ENCODE measurements around the gene LCN15.
A peak's percentile ranks its signal among the peaks of the same experiment; 100 is the strongest.
"Not testable (repeated sequence)": the region's sequence is repeated elsewhere in the genome, so short reads cannot be mapped to it uniquely, and the experiment has no call there.

LCN15 gene

DNA sequence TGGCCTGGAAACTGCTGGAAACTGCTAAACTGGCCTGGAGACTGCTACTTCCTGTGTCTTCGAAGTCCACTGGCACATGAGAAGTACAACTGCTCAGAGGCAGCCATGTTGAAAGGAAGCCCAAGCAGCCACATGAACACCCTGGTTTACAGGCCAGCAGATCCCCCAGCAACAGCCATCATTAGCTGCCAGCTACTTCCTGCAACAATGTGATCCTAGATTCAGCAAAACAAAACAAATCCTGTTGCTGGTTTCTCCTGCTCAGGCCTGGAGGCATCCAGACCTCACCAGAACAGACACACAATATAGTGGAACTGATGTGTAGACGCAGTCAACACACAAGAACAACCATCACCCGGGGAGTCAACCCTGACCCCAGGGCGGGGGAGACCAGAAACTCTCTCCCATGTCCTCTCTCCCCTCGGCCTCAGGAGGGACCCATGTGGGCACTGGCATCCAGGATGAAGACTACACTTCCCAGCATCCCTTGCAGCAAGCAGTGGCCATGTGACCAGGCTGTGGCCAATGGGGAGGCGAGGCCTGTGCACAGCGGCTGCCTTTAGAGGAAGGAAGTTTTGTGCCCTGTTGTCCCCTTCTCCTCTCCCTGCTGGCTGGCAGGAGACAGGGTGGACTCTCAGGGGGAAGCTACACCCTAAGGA, 9.2 kb upstream of the LCN15 start:
- no peak for FAIRE-seq

DNA sequence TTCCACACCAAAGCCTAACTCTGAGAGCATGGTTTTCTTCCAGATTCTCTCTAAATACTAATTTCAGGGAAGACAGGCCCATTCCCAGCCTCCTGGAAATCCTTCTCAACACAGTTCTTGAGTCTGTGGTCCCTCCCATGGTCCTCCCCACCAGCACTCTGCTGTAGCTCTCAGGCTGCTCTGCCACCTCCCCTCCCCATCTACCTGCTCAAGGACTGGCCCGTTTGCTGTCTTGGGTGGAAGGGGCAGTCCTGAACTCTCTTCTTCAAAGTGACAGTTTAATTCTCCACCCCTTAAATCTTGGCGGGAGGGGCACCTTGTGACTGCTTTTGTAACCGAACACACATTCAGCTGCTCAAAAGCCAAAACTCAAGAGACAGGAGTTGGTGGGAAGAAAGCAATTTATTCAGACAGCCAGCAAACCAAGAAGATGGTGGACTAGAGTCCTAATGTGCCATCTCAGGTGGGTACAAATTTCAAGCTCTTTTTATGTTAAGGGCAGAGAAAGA, 7.6 kb upstream of the LCN15 start:
- FAIRE-seq: no peak

DNA sequence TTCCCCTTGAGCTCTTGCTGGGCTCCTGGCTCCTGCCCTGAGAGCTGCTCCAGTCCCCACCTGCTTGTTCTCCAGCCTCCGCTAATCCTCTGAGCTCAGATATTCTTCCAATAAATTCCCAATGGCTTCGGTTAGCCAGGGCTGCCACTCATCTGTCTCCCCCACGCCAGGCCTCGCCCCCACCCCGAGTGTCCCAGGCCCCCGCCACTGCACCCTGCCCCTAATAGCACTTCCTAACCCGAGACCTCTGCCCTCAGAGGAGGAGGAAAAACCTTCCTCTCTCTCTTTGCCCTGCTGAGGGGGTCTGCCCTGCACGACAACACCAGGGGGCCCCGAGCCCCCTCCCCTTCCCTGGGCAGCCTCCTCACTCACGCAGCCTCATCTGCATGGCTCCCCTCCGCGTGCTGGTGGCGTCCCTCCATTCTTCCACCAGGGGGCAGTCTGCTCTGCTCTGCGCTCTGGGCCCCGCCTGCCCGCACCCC, 5.4 kb upstream of the LCN15 start:
- no peak for FAIRE-seq

DNA sequence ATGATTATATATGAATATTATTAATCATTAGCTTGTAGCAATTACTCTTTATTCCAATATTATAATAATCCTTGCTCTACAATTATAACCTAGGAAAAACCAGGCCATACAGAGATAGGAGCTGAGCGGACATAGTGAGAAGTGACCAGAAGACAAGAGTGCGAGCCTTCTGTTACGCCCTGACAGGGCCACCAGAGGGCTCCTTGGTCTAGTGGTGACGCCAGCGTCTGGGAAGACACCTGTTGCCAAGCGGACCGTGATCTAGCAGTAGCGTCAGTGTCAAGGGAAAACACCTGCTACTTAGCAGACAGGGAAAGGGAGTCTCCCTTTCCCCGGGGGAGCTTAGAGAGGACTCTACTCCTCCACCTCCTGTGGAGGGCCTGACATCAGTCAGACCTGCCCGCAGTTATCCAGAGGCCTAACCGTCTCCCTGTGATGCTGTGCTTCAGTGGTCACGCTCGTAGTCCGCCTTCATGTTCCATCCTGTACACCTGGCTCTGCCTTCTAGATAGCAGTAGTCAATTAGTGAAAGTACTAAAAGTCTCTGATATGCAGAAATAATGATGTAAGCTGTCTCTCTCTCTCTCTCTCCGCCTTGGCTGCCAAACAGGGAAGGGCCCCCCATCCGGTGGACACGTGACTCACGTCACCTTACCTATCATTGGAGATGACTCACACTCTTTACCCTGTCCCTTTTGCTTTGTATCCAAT, 2.2 kb upstream of the LCN15 start:
- not testable (repeated sequence) for FAIRE-seq

DNA sequence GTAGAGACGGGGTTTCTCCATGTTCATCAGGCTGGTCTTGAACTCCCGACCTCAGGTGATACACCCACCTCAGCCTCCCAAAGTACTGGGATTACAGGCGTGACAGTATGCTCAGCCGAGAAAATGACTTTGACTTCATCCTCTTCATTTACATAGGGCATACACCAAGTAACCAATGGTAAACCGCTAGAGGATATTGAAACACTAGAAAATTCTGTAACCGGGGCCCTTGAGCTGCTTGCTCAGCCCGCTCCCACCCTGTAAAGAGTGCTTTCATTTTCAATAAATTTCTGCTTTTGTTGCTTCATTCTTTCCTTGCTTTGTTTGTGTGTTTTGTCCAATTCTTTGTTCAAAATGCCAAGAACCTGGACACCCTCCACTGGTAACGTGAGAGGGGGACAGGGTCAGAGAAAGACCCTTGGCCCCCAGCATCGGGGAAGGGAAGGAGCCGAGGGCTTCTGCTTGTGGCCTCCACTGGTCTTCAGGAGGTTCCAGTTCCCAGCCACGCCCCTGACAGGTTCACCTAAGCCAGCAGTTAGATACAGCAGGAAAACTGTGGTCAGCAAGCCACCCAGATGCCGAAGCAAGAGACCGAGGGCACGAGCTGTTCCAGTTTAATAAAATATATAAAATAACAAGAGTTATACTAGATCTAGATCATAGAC, 1.6 kb upstream of the LCN15 start:
- FAIRE-seq: not testable (repeated sequence)

DNA sequence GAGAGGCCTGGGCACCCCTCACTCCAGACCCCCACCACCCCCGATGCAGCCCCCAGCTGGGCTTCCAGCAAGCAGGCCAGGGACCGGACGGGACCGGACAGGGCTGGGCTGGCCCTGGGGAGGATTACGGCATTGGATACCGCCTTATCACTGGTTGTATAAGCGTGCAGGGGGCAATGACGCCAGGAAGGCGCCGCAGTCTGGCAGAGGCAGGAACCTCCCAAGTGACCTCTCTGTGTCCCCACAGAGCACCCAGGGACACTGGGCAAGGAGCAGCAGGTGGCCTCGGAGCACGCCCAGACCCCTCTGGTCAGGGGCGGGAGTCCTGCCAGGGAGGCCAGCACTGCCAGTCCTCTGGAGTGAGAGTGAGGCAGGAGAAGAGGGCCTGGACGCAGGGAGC, 723 bp upstream of the LCN15 start:
- no peak for FAIRE-seq

DNA sequence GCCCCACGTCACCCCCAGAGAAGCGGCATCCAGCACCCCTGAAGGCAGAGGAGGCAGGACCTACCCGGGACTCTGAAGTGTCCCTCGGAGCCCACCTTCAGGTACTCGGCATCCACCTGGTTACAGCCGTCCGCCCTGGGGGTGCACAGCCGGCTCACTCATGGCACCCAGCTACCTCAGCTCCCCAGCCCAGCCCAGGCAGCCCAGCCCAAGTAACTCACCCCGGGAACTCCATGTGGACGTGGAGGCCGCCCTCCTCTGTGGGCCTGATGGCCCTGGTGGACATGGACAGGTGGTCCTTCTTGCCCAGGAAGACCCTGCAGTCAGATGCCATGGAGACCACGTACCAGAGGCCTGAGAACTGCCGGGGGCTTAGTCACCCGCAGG, 676 bp downstream of the LCN15 start:
- FAIRE-seq: no peak

DNA sequence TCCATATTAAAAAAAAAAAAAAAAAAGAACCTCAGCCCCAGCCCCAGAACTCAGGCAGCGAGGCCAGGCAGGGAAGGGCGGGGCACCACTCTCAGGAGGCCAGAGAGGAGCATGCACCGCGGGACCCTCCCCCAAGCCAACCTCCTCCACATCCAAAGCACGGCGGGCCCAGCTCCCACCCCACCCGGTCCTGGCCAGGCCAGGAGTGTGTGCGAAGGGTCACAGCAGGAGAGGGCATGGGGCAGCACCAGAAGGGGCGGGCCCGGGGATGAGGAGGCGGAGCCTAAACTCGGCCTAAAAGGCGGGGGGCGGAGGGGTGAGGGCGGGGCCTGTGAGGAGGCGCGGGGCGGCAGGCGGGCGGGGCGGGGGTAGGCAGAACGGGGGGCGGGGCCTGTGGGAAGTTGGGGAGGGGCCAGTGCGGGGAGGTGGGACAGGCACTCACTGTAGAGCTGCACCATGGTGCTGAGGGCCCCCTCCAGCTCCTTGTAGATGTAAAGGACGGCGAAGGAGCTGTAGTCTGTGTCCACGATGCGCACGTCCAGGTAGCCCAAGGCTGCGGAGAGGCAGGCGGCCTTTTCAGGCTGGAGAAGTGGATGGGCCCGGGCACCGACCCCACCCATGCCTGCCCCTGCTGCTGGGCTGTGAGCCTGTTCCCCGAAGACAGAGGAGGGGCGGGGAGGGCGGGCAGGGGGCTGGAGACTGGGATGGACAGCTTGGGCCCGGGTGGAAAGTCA, 1.2 kb downstream of the LCN15 start:
- FAIRE-seq: no peak

DNA sequence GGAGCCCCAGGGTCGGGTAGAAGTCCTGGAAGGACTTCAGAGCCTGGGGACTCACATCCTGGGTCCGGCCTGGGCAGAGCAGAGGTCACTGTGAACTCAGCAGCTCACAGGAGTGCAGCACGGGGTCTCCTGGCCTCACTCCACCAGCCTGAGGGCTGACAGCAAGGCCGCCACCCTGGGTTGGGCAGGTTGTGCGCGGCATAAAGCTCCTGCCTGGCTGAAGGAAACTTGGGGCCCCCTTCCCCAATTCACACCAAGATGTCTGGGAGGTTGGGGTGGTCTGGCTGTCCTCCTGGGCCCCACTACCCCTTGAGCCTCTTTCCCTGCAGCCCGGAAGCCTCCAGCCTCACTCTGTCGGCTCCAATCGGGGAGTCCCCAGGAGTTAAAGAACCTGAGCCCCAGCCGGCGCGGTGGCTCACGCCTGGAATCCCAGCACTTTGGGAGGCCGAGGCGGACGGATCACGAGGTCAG, 2.1 kb downstream of the LCN15 start:
- no peak for FAIRE-seq

DNA sequence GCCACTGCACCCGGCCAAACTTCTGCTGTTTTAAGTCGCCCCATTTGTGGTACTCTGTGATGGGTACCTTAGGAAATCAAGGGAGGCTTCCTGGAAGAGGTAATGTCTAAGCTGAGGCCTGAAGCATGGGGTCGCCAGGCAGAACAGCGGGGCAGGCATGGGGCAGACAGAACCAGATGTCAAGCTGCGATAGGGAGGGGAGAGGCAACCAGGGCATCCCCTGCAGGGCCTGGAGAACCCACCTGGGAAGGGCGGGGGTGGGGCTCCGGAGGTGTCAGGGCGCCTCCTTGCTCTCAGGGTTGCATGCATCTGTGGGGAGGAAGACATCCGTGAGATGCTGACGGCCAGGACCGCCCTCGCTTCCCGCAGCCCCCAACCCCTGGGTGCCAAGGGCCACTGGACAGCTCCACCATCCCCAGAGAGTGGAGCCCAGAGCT, 2.8 kb downstream of the LCN15 start:
- FAIRE-seq: no peak

DNA sequence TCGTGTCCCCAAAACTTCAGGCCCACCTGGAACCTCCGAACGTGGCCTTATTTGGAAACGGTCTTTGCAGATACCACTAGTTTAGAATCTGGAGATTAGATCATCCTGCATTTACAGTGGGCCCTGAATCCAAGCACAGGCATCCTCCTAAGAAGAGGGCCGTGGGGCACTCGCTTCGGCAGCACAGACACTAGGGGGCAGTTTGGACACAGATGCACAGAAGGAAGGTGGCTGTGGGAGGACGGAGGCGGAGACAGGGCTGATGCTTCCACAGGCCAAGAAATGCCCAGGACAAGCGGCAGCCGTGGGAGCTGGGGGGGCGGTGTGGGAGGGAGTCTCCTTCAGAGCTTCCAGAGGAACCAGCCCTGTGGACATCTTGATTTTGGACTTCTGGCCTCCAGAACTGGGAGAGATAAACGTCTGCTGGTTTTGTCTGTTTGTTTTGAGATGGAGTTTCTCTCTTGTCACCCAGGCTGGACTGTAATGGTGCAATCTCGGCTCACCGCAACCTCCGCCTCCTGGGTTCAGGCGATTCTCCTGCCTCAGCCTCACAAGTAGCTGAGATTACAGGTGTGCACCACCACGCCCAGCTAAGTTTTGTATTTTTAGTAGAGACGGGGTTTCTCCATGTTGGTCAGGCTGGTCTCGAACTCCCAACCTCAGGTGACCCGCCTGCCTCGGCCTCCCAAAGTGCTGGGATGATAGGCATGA, 3.3 kb downstream of the LCN15 start:
- FAIRE-seq: peak; percentile 90

DNA sequence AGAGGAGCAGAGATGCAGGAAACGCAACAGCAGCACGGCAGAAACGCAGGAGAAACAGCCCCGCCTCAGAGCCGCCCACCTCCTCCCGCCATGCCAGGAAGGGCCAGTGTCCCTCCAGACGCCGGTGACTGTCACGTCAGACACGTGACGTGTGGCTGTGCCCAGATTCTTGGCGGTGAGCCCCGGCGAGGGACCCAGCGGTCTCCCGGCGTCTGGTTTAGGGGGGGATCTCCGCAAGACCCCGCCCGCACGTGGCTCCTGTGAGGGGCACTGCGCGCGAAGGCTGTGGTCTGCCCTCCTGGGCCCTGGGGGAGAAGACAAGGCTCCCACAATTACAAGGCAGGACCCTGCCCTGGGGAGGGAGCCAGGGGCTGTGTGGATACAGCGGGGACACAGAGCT, 3.9 kb downstream of the LCN15 start:
- no peak for FAIRE-seq

DNA sequence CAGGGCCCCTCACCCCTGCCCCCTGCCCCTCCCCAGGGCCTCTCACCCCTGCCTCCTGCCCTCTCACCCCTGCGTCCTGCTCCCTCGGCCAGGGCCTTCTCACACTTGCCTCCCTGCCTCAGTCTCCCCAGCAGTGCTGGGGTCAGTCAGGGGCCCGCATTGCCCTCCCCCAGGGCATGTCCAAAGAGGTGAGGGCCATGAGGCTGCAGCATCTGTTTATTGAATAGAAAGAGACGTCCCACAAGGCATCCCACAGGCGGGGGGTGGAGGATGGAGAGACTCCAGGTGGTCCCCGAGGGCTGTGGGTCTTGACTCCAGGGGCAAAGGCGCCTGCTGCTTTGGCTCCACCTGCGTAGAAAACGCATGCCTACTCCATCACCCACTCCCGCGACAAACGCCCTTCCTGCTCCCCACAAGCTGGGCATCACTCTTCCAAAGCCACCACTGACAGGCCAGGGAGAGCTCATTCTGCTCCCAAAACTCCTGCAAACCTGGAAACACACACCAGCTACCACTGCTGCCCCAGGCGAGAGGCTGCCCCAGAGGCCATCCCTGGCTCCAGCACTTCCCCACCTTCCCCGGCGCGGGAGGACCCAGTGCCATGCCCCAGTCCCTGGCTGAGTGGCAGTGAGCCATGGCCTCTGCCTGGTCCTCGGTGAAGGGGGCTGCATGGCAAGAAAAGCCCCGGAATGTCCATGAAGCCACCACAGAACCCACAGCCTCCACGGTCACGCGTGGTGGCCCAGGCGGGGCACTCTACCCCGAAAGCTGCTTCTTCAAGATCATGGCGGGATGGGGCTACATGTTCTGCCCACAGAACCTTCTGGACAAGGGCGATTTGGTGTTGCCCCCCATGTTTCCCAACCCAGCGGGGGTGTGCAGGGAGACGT, 4.6 kb downstream of the LCN15 start:
- no peak for FAIRE-seq

DNA sequence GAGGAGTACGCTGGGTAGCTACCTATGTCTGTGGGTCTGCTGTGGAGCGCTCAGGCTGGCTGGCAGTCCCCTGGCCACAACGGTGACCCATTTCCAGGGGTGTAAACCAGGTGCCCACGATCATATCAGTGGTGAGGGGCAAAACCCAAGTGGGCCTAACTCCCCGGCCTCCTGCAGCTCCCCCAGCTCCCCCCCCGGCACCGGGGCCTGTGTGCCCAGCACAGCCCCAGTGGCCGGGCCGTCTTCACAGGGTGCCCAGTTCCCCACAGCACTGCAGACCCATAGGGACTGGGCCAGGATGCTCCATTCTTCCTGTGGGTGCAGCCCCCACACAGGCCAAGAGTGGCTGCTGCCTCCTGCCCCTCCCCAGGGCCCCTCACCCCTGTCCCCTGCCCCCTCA, 5.3 kb downstream of the LCN15 start:
- no peak for FAIRE-seq

DNA sequence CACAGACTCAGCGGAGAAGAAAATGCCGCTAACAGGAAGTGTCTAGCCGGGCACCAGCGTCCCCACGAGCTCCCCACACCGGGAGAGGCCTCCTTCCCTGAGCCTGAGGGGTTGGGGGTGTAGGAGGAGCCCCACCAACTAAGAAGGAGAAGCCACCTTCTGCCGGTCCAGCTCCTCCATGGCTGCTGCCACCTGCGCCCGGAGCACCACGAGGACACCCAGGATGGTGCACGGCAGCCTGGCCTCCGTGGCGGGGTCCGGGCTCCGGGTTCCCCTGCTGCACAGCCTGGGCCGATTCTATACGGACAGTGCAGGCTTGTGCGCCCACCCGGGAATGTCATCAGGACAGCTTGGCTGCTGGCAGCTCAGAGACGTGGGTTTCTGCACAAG, 6.6 kb downstream of the LCN15 start:
- FAIRE-seq: no peak

DNA sequence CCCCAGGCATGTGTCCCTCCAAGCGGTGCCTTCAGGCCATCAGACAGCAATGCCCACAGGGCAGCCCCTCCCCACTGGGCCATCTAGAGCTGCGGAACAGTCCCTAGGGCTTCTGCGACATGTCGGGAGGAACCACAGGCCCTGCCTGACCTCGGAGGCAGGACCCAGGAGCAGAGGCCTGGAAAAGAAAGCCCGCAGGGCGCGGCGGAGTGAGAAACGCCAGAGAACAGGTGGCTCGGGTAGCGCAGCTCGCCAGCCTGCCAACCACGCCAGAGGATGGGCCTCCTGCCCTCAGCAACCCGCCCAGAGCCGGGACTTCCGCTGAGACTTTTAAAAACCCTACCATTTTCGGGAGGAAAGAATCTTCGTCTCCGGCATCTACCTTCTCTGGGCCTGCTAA, 7.0 kb downstream of the LCN15 start:
- no peak for FAIRE-seq

DNA sequence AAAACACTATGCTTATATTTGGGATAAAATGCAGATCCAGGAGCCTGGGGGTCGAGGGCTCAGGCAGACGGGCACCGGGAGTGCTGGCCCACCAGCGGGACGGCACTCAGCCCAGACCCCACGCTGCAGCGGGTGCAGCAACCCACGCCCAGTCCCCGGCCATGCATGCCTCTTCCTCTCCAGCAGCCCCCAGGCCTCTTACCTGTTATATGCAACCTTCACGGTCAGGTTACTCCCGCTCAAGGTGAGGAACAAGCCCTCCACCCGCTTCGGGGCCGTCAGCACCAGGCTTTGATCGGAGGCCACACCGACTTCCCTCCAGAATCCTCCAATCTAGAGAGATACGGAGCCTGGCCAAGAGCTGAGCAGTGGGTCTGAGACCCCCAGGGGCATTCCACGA, 7.5 kb downstream of the LCN15 start:
- FAIRE-seq: no peak

DNA sequence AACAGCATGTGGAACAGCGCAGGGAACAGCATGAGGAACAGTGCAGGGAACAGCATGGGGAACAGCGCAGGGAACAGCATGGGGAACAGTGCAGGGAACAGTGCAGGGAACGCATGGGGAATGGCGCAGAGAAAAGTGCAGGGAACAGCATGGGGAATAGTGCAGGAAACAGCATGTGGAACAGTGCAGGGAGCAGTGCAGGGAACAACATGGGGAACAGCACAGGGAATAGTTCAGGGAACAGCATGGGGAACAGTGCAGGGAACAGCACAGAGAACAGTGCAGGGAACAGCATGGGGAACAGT, 8.2 kb downstream of the LCN15 start:
- no peak for FAIRE-seq

DNA sequence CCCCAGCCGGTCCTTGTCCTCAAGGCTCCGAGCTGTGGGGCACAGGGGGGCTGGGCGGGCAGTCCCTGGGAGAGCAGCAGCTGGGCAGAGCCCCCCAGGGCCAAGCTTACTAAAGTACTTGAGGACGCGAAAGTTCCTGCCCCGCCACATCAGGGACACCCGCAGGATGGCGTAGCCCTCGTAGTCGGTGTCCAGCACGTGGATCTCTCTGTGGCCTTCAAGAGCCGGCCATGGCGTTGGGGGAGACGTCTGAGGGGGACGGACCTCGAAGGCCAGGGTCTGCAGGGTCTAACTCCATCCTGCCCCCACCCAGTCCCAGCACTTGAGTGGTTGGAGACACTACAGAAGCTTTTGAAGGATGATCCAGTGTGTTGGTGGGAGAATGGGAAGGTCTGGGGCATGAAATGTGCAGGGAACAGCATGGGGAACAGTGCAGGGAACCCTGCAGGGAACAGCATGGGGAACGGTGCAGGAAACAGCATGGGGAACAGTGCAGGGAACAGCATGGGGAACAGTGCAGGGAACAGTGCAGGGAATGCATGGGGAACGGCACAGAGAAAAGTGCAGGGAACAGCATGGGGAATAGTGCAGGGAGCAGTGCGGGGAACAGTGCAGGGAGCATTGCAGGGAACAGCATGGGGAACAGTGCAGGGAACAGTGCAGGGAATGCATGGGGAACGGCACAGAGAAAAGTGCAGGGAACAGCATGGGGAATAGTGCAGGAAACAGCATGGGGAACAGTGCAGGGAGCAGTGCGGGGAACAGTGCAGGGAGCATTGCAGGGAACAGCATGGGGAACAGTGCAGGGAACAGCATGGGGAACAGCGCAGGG, 8.8 kb downstream of the LCN15 start:
- FAIRE-seq: not testable (repeated sequence)

DNA sequence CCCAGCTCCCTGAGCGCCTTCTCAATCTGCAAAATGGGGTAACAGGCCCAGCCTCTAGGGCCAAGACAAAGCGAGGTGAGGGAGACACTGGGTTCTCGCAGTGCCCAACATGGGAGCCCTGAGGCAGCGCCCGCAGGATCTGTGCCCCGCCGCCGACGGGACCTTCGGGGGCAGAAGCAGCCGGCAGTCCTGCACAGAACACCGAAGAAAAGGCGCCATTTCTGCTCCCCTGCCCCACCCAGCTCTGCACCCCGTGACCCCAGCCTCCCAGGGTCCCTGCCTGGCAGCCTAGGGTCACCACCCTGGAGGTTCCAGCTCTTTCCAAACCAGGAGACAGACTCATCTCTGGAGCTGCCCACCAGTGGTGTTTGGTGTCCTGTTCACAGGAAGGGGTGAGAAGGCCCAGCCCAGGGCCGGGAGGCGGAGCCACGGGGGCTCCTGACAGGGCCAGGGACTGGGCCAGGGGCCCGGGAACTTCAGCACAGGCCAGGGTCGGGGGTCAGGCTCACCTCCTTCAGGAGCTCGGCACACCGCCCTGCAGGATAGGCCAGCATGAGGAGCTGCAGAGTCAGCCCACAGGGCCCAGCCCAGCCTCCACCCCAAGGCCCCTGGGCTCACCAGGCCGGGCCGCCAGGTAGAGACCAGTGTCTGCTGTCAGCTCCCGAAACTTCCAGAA, 9.6 kb downstream of the LCN15 start:
- no peak for FAIRE-seq
